ENCODE results near the gene RB1. TPM values are rescaled to one million over a fixed set of nuclear protein-coding genes. Genes with fewer than 3 reads are reported as not detected.

The RB1 gene
- polyA plus RNA-seq, 2 of the 4 experiments (the other 2 are of a cell fraction), result 17.7 to 22.2 TPM

GRCh38 chr13:48393030-48393697, 89.6 kb downstream of the RB1 start:
- CTCF ChIA-PET, result no interaction called here
- DNase-seq (ENCODE audit: low read depth in 1 of 2, low spot score in 1 of 2), result no peak
- H3K4me3 ChIP-seq, result no peak overlapping the region
- WGBS (ENCODE audit: missing lambda C conversion rate), result 85% methylated on average over 3 of the region's 3 CpGs
- POLR2A ChIA-PET, result no interaction called here
- ATAC-seq, result no peak
- no peak overlapping the region for H3K27ac ChIP-seq
- TF ChIP-seq FOSL2 (IDR thresholded peaks at IDR 0.05) (no peak), FOSL2 (CRISPR knock-in tag; IDR thresholded peaks at IDR 0.05) (no peak), RARB (CRISPR knock-in tag; IDR thresholded peaks at IDR 0.05) (no peak)
- H3K4me2 ChIP-seq, result no peak overlapping the region
- peaks cover 5% of the 10 kb centered on the region for H3K4me1 ChIP-seq
- H3K9me3 ChIP-seq, result peaks cover 7% of the 10 kb centered on the region; the same call in 2 of the 3 replicates
- FAIRE-seq, result no peak

- H3K9me3 ChIP-seq, result peaks cover 7% of the 10 kb centered on the region; the same call in 2 of the 3 replicates
- FAIRE-seq, result no peak
- POLR2A ChIA-PET, result no interaction called here
- no peak overlapping the region for H3K27ac ChIP-seq
- CTCF ChIA-PET, result no interaction called here
- TF ChIP-seq KDM1A (IDR thresholded peaks at IDR 0.05; ENCODE audit: low read depth) (no peak), NFE2L2 (conservative IDR thresholded peaks at IDR 0.05; ENCODE audit: low read length) (no peak), HOXB13 (CRISPR knock-in tag; IDR thresholded peaks at IDR 0.05; ENCODE audit: low read depth) (no peak), RCOR1 (IDR thresholded peaks at IDR 0.05; ENCODE audit: low read depth, low read length) (no peak), HOXB5 (CRISPR knock-in tag; IDR thresholded peaks at IDR 0.05) (no peak), NR3C1 (IDR thresholded peaks at IDR 0.05) (no peak), FOSB (CRISPR knock-in tag; IDR thresholded peaks at IDR 0.05) (no peak), EP300 (IDR thresholded peaks at IDR 0.05) (no peak), POLR2AphosphoS2 (conservative IDR thresholded peaks at IDR 0.05; ENCODE audit: low read length) (no peak)
- no peak for ATAC-seq
- no peak for DNase-seq (ENCODE audit: low read depth in 1 of 2, low spot score in 1 of 2)
- WGBS (ENCODE audit: missing lambda C conversion rate), result 93% methylated on average over 2 of the region's 2 CpGs
- no peak overlapping the region for H3K4me2 ChIP-seq
- peaks cover 10% of the 10 kb centered on the region for H3K4me1 ChIP-seq
- H3K4me3 ChIP-seq, result no peak overlapping the region
Observed at GRCh38 chr13:48393698-48394085, 90.1 kb downstream of the RB1 start.

- FAIRE-seq, result no peak
- peaks cover 7% of the 10 kb centered on the region; the same call in 2 of the 3 replicates for H3K9me3 ChIP-seq
- TF ChIP-seq ZSCAN20 (CRISPR knock-in tag; IDR thresholded peaks at IDR 0.05), result no peak
- TF ChIP-seq E2F6 (IDR thresholded peaks at IDR 0.05; ENCODE audit: borderline replicate concordance, low read depth), result no peak
- no peak for ATAC-seq
- H3K4me1 ChIP-seq, result peaks cover 39% of the 10 kb centered on the region
- H3K27ac ChIP-seq, result no peak overlapping the region
- ChIA-PET POLR2A (no interaction called here), CTCF (no interaction called here)
- 27% methylated on average over 1 of the region's 1 CpG for WGBS (ENCODE audit: missing lambda C conversion rate)
- no peak for DNase-seq (ENCODE audit: low read depth in 1 of 2, low spot score in 1 of 2)
- H3K4me2 ChIP-seq, result peak overlapping the region; percentile 50; the same call in 2 of the 3 replicates
- no peak overlapping the region for H3K4me3 ChIP-seq
Observed at GRCh38 chr13:48397744-48398143, 94.2 kb downstream of the RB1 start.

GRCh38 chr13:48398450-48399095, 95.0 kb downstream of the RB1 start:
- DNase-seq (ENCODE audit: low read depth in 1 of 2, low spot score in 1 of 2), result no peak
- FAIRE-seq, result no peak
- ChIA-PET CTCF (no interaction called here), POLR2A (no interaction called here)
- Histone ChIP-seq H3K4me3 (no peak overlapping the region), H3K4me1 (peaks cover 39% of the 10 kb centered on the region), H3K9me3 (peaks cover 7% of the 10 kb centered on the region; the same call in 2 of the 3 replicates), H3K4me2 (peak overlapping the region; percentile 50), H3K27ac (no peak overlapping the region)
- ATAC-seq, result no peak
- TF ChIP-seq EHMT2 (IDR thresholded peaks at IDR 0.05; ENCODE audit: low read depth), result no peak
- TF ChIP-seq HDAC2 (IDR thresholded peaks at IDR 0.05), result no peak
- TF ChIP-seq BCL3 (IDR thresholded peaks at IDR 0.05), result no peak
- TF ChIP-seq NFE2L2 (conservative IDR thresholded peaks at IDR 0.05; ENCODE audit: low read length), result no peak
- no peak for TF ChIP-seq KDM1A (IDR thresholded peaks at IDR 0.05; ENCODE audit: low read depth)
- TF ChIP-seq ATOH8 (CRISPR knock-in tag; IDR thresholded peaks at IDR 0.05; ENCODE audit: low read depth), result no peak
- TF ChIP-seq HMGXB4 (CRISPR knock-in tag; IDR thresholded peaks at IDR 0.05; ENCODE audit: borderline replicate concordance), result no peak
- TF ChIP-seq HES2 (IDR thresholded peaks at IDR 0.05), result no peak
- TF ChIP-seq TFCP2L1 (CRISPR knock-in tag; IDR thresholded peaks at IDR 0.05), result no peak
- TF ChIP-seq POLR2A (IDR thresholded peaks at IDR 0.05; ENCODE audit: low read length), result no peak
- no peak for TF ChIP-seq PHF8 (IDR thresholded peaks at IDR 0.05; ENCODE audit: borderline replicate concordance, low read depth)

Data from A549 (cell line).